Sigmoid colon (tissue), 7 donors: ENCODE results near the gene HIGD1A. TPM values are rescaled to one million over a fixed set of nuclear protein-coding genes. Genes with fewer than 3 reads are reported as not detected.

Experiments
- DNase-seq: peaks from one replicate; pipeline ENCODE4 v3.0.0-alpha.2; 2019
- H3K27ac ChIP-seq, 4 donors: fragments of 200-600 bp; sonication (generic); one replicate each; pipeline ENCODE4 v1.5.1; 2016 to 2019; ENCODE audit warnings: mild to moderate bottlenecking in 1 of 4
- H3K27me3 ChIP-seq, 3 donors: fragments of 200-600 bp; sonication (generic); one replicate each; pipeline ENCODE4 v1.5.1; 2019; ENCODE audit warnings: mild to moderate bottlenecking in 1 of 3
- H3K36me3 ChIP-seq, 4 donors: fragments of 200-600 bp; sonication (generic); one replicate each; pipeline ENCODE4 v1.5.1; 2016 to 2019
- H3K4me1 ChIP-seq, 4 donors: fragments of 200-600 bp; sonication (generic); one replicate each; pipeline ENCODE4 v1.5.1; 2017 to 2019
- H3K4me3 ChIP-seq, 4 donors: fragments of 200-600 bp; sonication (generic); one replicate each; pipeline ENCODE4 v1.5.1; 2017 to 2019; ENCODE audit warnings: mild to moderate bottlenecking in 2 of 4, moderate library complexity in 1 of 4
- H3K9me3 ChIP-seq, 4 donors: fragments of 200-600 bp in 3 of 4; sonication (generic) in 3 of 4; one replicate each; pipeline versions ENCODE4 v1.5.1 to v1.6.1; 2013 to 2019
- EP300 ChIP-seq, 4 donors: sonication (generic); formaldehyde crosslinking; IDR thresholded peaks; one replicate each; pipeline ENCODE4 v1.6.1; 2017; ENCODE audit warnings: antibody characterized with exemption in 4 of 4
- POLR2A ChIP-seq, 2 donors: fragments of 450-650 bp; IDR thresholded peaks; one replicate each; pipeline ENCODE4 v1.6.1; 2016; ENCODE audit warnings: antibody characterized with exemption in 2 of 2, mild to moderate bottlenecking in 2 of 2, moderate library complexity in 2 of 2
- POLR2AphosphoS5 ChIP-seq, 4 donors: sonication (generic); formaldehyde crosslinking; IDR thresholded peaks; one replicate each; pipeline ENCODE4 v1.6.1; 2017; ENCODE audit warnings: antibody characterized with exemption in 4 of 4
- WGBS, 2 donors: extraction: QIAGEN DNeasy Blood & Tissue Kit; methylation state at CpG; one replicate each; pipeline ENCODE4 v1.1.7; 2013; 5-methylcytosine and 5-hydroxymethylcytosine counted together
- intact Hi-C: fragments of 100-400 bp; cut with DNase I; formaldehyde crosslinking; loops from one replicate; pipeline ENCODE4 v1.15.1; 2023
- polyA plus RNA-seq, 3 donors: library from polyadenylated mRNA; stranded (reverse); fragments of 200-250 nt; gene quantifications; one replicate each; pipeline ENCODE4 v1.2.3, GENCODE V29; 2013
- total RNA-seq, 4 donors: library from RNA; depleted of rRNA; stranded (reverse); fragments of >200 nt; gene quantifications; one replicate each; pipeline ENCODE4 v1.1.0, GENCODE V29; 2016
- TF ChIP-seq, protein P1 (sequence below), 4 experiments: fragments of 450-650 bp in 3 of 4; fragments of 200-600 bp in 1 of 4; IDR thresholded peaks; one replicate each; pipeline ENCODE4 v1.5.1; 2016 to 2019; ENCODE audit warnings: antibody characterized with exemption in 4 of 4, mild to moderate bottlenecking in 3 of 4, moderate library complexity in 2 of 4
- donor health status: healthy with polysubstance abuse.
- donor health status: Bipolar disorder and iron deficiency.
- donor health status: healthy.

The HIGD1A gene
- total and polyA plus RNA-seq, 7 donors, result 127 to 1,597 (median 272) TPM

DNA sequence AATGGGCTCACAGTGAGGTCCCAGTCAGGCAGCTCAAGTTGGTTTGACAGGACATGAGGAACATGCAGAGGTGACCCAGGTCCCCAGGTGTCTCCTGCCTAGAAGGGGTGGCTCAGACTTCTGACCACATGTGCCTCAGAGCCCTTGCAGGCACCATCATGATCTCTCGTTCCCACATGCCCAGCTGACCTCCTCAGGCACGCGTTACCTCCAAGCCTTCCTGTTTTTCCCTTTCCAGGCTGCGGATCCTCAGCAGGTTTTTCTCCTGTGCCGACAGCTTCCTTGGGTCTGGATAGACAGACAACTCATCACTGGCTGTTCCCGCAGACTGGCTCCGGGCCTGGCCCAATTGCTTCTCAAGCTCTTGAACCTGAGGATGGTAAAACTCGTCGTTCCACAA, 61.6 kb downstream of the HIGD1A start:
- Histone ChIP-seq H3K4me3 (no peak overlapping the region), H3K36me3 (no peaks in the 10 kb centered on the region), H3K4me1 (peaks cover 0 to 38% (median 33%) of the 10 kb centered on the region in 4 donors), H3K9me3 (no peaks in the 10 kb centered on the region), H3K27ac (no peak overlapping the region), H3K27me3 (no peaks in the 10 kb centered on the region)
- peak; percentile 51 for DNase-seq
- intact Hi-C loops, result no loop called here
- TF ChIP-seq POLR2A (IDR thresholded peaks at IDR 0.05) (no peak), POLR2AphosphoS5 (IDR thresholded peaks at IDR 0.05) (no peak), EP300 (IDR thresholded peaks at IDR 0.05) (no peak)
- WGBS, 2 donors, result 95 to 96% methylated on average over 9 of the region's 9 CpGs

DNA sequence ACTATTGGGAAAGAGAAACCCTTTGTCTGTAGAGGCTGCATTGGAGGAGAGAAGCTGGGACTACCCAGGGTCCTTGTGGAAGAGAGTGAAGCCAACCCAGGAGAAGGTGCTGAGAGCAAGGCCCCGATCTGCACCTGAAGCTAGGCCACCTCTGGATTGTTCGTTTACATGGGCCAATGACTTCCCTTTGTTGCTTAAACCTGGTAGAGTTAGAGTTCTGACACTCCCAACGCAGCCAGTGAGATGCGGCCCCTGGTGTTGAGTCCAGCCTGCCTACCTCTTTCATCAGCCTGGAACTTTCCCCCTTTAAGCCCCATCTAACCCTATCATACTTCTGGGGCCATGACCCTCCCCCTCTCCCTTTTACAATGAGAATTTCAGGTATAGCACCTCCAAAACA, 62.0 kb downstream of the HIGD1A start:
- WGBS, 2 donors, result 89% methylated on average over 4 of the region's 4 CpGs
- no peak overlapping the region for H3K27ac ChIP-seq
- intact Hi-C loops, result no loop called here
- peaks cover 0 to 34% (median 29%) of the 10 kb centered on the region in 4 donors for H3K4me1 ChIP-seq
- no peak overlapping the region for H3K4me3 ChIP-seq
- no peaks in the 10 kb centered on the region for H3K9me3 ChIP-seq
- H3K36me3 ChIP-seq, result no peaks in the 10 kb centered on the region
- H3K27me3 ChIP-seq, result no peaks in the 10 kb centered on the region
- TF ChIP-seq, protein P1, sequence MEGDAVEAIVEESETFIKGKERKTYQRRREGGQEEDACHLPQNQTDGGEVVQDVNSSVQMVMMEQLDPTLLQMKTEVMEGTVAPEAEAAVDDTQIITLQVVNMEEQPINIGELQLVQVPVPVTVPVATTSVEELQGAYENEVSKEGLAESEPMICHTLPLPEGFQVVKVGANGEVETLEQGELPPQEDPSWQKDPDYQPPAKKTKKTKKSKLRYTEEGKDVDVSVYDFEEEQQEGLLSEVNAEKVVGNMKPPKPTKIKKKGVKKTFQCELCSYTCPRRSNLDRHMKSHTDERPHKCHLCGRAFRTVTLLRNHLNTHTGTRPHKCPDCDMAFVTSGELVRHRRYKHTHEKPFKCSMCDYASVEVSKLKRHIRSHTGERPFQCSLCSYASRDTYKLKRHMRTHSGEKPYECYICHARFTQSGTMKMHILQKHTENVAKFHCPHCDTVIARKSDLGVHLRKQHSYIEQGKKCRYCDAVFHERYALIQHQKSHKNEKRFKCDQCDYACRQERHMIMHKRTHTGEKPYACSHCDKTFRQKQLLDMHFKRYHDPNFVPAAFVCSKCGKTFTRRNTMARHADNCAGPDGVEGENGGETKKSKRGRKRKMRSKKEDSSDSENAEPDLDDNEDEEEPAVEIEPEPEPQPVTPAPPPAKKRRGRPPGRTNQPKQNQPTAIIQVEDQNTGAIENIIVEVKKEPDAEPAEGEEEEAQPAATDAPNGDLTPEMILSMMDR (IDR thresholded peaks at IDR 0.05), result no peak
- TF ChIP-seq EP300 (IDR thresholded peaks at IDR 0.05), result no peak
- no peak for TF ChIP-seq POLR2A (IDR thresholded peaks at IDR 0.05)
- TF ChIP-seq POLR2AphosphoS5 (IDR thresholded peaks at IDR 0.05), result no peak
- DNase-seq, result peak; percentile 48

DNA sequence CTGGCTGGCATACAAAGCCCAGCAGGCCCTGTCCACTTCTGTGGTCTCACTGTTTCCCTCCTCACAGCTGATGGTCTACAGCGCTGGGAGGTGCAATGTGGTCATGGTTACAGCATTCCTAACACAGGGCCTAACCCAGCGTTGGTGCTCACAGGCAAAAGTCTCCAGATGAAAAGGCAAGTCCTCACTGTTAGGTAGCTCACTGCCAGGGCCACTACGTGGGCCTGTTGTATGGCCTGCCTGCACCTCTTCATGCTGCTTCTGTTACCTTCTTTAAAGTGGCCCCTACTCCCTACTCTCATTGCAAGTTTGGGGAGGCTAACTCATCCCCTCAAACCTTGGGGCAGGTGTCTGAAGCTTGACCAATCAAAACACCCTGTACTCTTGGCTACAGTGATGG, 62.5 kb downstream of the HIGD1A start:
- Histone ChIP-seq H3K27ac (no peak overlapping the region), H3K9me3 (no peaks in the 10 kb centered on the region), H3K27me3 (no peaks in the 10 kb centered on the region), H3K36me3 (no peaks in the 10 kb centered on the region), H3K4me3 (no peak overlapping the region), H3K4me1 (peaks cover 0 to 29% (median 24%) of the 10 kb centered on the region in 4 donors)
- no peak for DNase-seq
- WGBS, 2 donors, result 87 to 90% methylated on average over 3 of the region's 3 CpGs
- TF ChIP-seq POLR2AphosphoS5 (IDR thresholded peaks at IDR 0.05) (no peak), POLR2A (IDR thresholded peaks at IDR 0.05) (no peak), EP300 (IDR thresholded peaks at IDR 0.05) (no peak)
- TF ChIP-seq, protein P1 (IDR thresholded peaks at IDR 0.05), result no peak
- intact Hi-C loops, result no loop called here

DNA sequence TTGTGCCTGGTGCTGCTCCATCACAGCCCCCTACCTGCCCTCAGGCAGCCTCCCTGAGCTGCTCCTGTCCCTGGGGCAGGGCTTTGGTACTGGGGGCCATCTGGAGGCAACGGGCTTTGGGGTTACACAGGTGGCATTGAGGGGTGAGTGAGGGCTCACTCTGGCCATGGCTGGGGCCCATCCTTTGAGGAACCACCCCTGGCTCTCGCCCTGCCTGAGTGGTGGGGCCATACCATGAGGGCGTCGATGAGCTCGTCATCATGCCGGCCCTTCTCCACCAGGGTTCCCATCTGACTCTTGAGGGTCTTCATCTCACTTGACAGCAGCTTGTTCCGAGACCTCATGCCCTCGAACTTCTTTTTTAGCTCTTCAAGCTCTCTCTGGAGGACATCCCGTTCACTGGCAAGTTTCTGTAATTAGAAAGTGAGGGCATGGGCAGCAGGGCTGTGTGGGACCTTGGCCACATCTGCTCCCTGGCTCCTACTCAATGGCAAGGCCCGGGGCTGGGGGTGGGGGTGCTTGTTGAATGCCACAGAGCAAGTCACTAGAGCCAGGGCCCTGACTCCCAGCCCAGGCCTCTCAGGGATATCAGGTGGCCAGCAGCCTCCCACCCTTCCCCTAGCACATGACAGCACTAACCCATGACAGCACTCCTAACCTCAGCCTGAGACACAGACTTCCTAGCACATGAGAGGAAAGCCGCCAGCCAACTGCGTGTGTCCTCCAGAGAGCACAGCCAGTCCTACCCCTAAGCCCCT, 64.7 kb downstream of the HIGD1A start:
- H3K4me1 ChIP-seq, result peaks cover 0 to 7% (median 3%) of the 10 kb centered on the region in 4 donors
- DNase-seq, result peak; percentile 69
- H3K27me3 ChIP-seq, result no peaks in the 10 kb centered on the region
- 90 to 93% methylated on average over 12 of the region's 12 CpGs for WGBS, 2 donors
- H3K4me3 ChIP-seq, result no peak overlapping the region
- peak overlapping the region in 1 of 4 donors; percentile 8 for H3K27ac ChIP-seq
- intact Hi-C loops, result no loop called here
- H3K36me3 ChIP-seq, result no peaks in the 10 kb centered on the region
- no peaks in the 10 kb centered on the region for H3K9me3 ChIP-seq
- no peak for TF ChIP-seq POLR2AphosphoS5 (IDR thresholded peaks at IDR 0.05)
- TF ChIP-seq EP300 (IDR thresholded peaks at IDR 0.05), result no peak
- no peak for TF ChIP-seq POLR2A (IDR thresholded peaks at IDR 0.05)
- TF ChIP-seq, protein P1 (IDR thresholded peaks at IDR 0.05), result no peak

DNA sequence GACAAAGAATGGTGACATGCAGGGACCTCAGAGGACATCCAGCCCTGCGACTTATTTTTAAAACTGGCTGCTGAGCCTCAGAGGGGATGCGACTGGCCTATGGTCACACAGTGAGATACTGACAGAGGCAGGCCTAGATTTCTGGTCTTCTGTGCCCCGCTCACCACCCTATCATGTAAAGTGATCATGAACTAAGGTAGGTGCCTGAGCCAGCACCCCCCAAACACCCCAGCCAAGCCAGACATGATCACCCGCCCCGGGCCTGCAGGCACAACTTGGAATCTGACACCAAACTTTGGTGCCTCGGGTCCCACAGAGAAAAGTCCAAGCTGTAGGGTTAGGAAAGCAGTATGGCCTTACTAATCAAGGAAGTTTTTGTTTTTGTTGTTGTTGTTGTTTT, 67.8 kb downstream of the HIGD1A start:
- intact Hi-C loops, result no loop called here
- 94 to 95% methylated on average over 6 of the region's 6 CpGs for WGBS, 2 donors

More for the DNA sequence above, 67.8 kb downstream of the HIGD1A start:
- Histone ChIP-seq H3K27ac (no peak overlapping the region), H3K27me3 (no peaks in the 10 kb centered on the region), H3K36me3 (no peaks in the 10 kb centered on the region), H3K4me3 (no peak overlapping the region), H3K9me3 (no peaks in the 10 kb centered on the region), H3K4me1 (no peaks in the 10 kb centered on the region)
- no peak for DNase-seq
- no peak for TF ChIP-seq POLR2AphosphoS5 (IDR thresholded peaks at IDR 0.05)
- TF ChIP-seq, protein P1 (IDR thresholded peaks at IDR 0.05), result no peak
- TF ChIP-seq EP300 (IDR thresholded peaks at IDR 0.05), result no peak
- no peak for TF ChIP-seq POLR2A (IDR thresholded peaks at IDR 0.05)
